ENCODE measurements around the gene LDB2.

Gene LDB2

GRCh38 chr4:16713271-16713670 is 185.2 kb downstream of the LDB2 start:
- no peak for DNase-seq

- DNase-seq: no peak
Measured at GRCh38 chr4:16710198-16710597, 188.2 kb downstream of the LDB2 start.

DNA sequence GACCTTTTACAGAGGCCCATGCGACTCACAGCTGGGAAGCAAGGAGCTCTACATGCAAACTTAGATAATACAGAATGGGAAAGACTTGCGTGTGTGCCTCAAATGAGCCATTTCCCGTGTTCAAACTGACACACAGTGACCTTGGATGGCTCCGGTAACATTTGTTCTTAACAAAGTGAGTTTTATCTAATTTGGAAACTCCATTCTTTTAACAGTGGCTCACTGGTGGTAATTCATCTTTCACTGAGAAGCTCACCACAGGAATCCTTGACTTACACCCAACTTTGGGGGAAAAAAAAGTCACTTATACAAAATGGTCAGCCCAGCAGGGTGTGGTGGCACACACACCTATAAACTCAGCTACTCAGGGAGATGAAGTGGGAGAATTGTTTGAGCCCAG is 190.6 kb downstream of the LDB2 start:
- no peak for DNase-seq

DNA sequence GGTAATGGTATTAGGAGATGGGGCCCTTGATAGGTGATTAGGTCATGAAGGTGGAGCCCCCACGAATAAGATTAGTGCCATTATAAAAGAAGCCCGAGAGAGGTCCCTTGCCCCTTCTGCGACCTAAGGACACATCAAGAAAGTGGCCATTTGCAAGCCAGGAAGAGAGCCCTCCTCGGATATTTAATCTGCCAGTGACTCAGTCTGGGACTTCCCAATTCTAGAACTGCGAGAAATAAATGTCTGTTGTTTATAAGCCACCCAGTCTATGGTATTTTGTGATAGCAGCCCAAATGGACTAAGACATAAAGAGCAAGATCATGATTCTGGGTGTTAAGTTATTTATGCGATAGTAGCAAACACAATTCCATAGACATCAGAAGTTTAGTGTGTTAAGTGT is 192.2 kb downstream of the LDB2 start:
- no peak for DNase-seq

DNA sequence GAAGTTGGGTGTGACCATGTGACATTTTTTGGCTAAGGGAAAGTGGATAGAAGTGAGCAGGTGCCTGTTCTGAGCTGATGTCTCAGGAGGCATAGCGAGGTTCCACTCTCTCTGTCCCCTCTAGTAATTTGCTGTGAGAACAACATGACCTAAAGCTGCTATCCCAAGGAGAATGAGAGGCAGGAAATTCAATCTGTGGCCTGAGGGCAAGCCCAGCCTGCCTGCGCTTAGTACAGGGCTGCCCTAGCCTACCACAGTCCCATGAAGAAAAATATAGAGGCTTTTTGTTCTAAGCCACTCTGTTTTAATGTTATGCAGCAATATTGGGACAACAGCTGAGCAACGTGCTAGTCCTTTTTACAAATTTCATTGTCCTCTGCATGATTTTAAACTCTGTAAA is 193.1 kb downstream of the LDB2 start:
- DNase-seq: no peak

DNA sequence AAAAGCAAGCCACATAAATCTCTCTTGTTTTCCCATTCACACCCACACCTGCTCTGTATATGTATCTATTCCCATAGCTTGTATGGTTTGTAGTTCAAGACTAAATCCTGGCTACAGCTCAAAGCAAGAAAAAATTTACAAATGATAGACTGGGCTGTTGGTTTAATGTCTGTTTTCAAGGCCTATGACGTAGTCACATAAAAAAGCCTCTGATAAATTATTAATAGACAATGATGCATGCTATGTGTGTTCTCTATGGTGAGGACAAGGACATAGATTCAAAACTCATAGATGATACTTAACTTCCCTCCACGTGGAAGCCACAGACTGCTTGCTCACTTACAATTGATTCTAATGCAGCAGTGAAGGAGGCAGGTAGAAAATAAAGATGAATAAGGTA is 194.0 kb downstream of the LDB2 start:
- DNase-seq: no peak

GRCh38 chr4:16695896-16696295 is 202.5 kb downstream of the LDB2 start:
- DNase-seq: no peak

DNA sequence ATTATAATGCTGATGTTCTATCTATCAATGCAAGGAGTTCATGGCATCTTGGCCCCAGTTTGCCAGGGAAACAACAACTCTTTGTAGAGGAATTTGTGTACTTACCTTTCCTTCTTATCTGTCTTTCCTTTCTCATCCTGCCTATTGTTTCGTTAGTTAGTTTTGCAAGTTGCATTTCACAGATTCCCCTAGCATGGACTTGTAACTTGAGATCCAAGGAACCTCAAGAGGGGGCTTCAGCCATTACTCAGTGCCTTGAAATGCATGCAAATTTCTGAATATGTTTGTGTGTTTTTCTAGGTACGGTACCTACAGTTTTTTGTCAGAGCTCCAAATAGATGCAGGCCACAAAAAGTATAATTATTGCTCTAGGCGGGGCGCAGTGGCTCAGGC is 203.6 kb downstream of the LDB2 start:
- no peak for DNase-seq

GRCh38 chr4:16694173-16694883 is 204.1 kb downstream of the LDB2 start:
- DNase-seq: no peak

- no peak for DNase-seq
Measured at GRCh38 chr4:16693641-16694040, 204.8 kb downstream of the LDB2 start.

- DNase-seq: no peak
Measured at GRCh38 chr4:16692961-16693506, 205.4 kb downstream of the LDB2 start.

GRCh38 chr4:16692524-16692923 is 205.9 kb downstream of the LDB2 start:
- no peak for DNase-seq

GRCh38 chr4:16692046-16692445 is 206.4 kb downstream of the LDB2 start:
- DNase-seq: no peak

DNA sequence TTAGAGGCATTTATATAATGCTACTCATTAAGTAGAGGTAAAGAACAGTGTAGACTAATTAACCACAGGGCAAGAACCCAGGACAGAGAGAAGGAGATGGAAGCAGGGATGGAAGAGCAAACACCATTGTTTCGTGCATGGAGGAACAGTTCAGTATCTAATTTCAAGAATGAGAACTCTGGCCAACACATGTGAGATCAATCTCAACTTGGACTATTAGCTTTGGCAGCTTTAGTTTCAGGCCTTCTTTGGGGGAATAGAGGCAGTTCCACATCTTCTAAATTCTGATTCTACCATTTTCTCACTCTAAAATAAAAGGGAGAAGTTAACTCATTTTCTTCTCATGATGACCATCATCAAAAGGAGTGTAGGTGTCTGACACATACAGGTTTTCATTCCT is 207.0 kb downstream of the LDB2 start:
- DNase-seq: no peak

GRCh38 chr4:16687845-16688244 is 210.6 kb downstream of the LDB2 start:
- no peak for DNase-seq

DNA sequence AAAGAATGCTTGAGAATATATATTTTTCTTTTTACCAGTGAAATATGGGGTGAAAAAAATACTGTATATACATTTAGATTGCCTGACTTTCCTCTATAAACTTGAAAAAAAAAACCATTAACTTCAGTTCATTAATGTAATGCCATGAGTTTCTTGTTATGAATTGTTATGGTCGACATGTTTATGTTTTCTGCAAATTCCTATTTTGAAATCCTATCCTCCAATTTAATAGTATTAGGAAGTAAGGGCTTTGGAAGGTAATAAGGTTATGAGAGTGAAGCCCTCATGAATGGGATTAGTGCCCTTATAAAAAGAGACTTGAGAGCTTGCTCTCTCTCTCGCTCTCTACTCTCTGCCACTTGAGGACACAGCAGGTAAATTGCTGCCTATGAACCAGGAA is 211.4 kb downstream of the LDB2 start:
- no peak for DNase-seq

- no peak for DNase-seq
Measured at GRCh38 chr4:16686195-16686594, 212.2 kb downstream of the LDB2 start.

DNA sequence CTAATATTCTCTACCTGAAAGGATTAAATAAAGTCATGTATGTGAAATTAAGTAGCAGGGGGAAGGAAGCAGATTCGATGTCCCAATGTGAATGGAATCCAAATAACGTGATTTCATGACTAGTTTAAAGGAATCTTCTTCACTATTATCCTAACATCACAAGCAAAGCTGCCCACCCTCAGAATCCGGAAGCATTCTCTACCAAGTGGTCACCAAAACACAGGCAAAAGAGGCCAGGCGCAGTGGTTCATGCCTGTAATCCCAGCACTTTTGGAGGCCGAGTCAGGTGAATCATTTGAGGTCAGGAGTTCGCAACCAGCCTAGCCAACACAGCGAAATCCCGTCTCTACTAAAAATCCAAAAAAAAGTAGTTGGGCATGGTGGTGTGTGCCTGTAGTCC is 212.9 kb downstream of the LDB2 start:
- no peak for DNase-seq

- no peak for DNase-seq
Measured at GRCh38 chr4:16684935-16685334, 213.5 kb downstream of the LDB2 start.

DNA sequence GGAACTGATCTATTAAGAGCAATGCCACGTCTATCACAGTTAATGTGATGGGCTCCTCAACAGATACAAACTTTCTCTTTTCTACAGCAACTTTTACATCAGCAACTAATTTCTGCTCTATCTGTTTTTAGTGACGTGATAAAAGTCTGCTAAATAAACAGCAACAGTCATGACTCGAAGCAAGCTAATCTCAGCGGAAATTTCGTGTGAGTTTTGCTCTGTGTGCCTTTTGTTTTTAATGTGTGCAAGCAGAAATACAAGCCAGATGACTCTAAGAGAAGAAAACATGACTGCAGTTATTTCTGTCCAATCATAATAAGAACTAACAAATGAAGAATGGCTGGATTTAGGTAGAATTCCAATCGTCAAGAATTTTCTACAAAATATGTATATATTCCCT is 214.3 kb downstream of the LDB2 start:
- no peak for DNase-seq

GRCh38 chr4:16682975-16683374 is 215.5 kb downstream of the LDB2 start:
- DNase-seq: no peak

DNA sequence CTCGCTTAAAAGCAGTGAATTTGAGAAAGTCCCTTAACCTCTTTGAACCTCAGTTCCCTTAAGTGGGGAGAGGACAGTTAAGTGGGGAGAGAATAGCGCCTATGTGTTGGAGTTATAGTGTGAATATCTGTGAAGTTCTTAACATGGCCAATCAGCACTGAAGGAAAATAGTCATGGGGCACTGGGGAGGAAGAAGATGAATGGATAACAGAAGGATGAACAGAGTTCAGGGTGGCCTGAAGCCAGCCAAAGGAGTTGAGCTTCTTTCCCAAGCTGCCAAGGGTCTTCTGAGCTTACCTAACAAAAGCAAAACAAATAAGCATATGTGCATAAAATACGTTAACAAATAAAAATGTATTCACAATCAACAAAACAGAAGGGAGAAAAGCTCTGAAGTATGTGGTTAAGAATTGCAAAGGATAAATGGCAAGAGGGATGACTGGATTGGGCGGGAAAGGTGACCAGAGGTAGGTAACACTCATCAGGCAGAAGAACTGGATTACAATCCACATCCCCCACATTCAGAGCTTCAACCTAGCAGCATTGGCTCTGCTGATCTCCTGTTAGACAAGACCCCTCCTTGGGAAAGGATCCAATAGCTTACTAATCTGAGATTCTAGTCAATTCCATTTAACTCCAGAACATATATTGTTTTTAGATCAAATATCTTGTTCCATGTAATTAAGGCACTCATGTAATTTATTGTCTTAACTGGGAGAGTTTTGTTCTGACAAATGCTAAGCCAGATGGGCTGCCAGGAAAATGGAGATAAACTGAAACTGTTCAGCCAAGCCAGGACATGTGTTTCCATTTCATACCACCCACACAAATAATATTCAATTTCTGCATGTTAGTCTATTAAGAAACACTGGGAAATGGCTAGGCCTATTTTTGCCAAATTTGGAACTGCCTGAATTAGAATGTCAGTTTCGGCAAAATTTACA is 221.2 kb downstream of the LDB2 start:
- no peak for DNase-seq

DNA sequence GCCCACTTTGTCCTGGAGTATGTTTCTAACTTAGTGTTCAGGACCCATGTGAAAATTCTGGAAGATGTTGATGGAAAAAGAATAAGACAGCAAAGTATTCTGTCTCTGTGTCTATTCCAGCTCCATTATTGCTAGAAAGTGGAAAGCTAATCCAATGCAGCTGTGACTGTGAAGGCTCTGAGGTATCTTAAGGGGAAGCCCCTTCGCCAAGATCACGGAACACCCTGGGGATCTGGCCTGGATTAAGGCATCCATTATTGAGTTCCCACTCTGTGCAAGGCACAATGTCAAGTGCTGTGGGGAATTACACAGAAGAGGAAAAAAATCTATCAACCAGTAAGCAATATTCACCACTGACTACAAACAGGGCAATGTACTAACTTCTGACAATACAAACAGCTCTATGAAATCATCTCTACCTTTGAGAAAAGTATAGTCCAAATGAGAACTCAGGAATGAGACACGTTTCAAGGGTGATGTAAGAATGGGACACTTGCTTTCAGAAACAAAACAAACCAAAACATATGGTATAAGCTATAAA is 222.1 kb downstream of the LDB2 start:
- DNase-seq: no peak

DNA sequence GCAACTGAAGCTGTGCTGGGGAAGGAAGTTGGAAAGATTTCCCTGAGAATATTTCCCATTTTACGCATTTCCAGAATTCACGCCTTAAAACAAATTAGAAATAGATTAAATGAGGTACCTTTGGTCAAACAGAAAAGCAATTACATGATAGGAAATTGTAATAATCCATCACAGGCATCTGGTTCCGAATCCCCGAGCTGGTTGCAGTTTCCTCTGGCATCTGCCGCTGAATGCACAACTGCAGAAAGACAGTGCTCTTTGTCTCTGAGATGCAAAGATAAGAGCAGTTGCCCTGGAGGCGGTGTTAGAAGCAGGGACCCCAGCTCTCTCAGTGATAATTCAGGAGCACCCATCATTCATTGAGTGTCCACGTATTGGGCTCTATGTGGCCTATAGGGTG is 224.4 kb downstream of the LDB2 start:
- no peak for DNase-seq

All from CD4-positive, alpha-beta T cell treated with Interleukin-17A for 1 hour (primary cell).